Skeletal muscle cell (primary cell): Measurements from ENCODE around the gene PCK2.
"Not testable (repeated sequence)": the region's sequence is repeated elsewhere in the genome, so short reads cannot be mapped to it uniquely, and the experiment has no call there.

Experiments
- DNase-seq: peaks from one replicate; pipeline ENCODE4 v3.0.0-alpha.2; 2010; ENCODE audit warnings: low read depth
- H3K4me3 ChIP-seq: 2 replicates; pipeline ENCODE4 v1.5.1; 2011; ENCODE audit warnings: low read depth, mild to moderate bottlenecking, control low read depth, low read length, moderate library complexity

PCK2 gene

DNA sequence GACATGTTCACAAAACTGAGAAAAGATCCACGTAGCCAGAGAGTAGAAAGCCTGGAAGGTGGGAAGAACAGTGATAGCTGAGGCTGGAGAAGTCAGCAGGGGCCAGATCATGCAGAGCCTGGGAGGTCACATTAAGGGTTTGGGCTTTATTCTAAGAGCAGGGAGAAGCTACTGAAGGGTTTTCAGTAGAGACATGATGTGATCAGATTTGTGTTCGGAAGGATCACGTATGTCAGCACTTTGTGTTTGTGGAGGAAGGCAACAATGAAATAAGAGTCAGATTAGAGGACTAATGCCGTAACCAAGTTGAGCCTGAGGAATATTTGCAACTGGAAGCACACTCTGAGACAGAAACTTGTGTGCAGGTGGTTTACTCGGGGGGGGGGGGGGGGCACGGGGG is 4.2 kb upstream of the PCK2 start:
- H3K4me3 ChIP-seq, result no peak overlapping the region
- no peak for DNase-seq

DNA sequence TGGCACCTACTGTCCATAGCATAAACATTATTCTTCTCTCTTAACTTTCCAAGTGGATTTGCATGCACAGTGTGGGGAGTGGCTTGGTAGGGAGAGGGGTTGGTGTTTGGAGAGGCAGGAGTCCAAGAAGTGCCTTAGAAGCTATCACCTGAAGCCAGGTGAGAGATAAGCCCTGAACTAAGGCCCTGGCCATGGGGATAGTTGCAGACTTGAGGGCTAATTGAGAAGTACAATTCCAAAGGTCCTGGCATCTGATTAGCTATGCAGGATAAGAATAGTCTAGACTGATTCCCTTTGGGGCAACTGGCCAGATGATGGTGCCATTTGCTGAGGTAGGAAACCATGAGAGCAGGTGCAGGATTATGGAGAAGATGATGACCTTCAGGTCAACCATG is 2.0 kb upstream of the PCK2 start:
- no peak overlapping the region for H3K4me3 ChIP-seq
- DNase-seq, result no peak

DNA sequence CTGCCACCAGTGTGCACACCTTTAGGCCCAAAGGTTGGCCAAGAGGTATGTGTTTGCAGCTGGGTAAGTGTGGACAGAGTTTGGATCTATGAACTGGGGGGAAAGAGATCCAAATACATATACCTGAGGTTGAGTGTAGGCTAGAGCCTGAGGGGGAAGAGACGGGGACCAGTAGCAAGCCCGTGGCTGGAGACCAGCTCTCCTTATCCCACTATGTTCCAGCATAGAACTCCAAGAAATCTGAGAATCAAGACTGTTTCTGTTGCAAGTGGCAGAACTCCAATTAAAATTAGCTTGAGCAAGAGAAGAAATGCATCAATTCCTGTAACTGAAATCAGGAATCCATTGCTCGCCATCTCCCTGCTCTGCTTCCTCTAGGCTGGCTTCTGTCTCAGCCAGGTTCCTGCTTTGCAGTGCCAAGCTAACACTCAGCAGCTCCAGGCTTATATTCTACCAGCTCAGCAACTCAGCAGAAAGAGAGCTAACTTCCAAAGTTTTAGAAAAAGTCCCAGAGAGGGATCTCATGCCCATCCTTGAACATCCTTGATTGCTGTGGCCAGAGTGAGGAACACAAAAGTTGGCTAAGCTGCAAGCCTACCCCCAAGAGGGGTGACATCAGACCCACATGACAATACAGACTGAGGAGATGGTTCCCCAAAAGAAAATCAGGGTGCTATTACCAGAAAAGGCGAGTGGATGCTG is 1.5 kb upstream of the PCK2 start:
- no peak overlapping the region for H3K4me3 ChIP-seq
- DNase-seq, result no peak

DNA sequence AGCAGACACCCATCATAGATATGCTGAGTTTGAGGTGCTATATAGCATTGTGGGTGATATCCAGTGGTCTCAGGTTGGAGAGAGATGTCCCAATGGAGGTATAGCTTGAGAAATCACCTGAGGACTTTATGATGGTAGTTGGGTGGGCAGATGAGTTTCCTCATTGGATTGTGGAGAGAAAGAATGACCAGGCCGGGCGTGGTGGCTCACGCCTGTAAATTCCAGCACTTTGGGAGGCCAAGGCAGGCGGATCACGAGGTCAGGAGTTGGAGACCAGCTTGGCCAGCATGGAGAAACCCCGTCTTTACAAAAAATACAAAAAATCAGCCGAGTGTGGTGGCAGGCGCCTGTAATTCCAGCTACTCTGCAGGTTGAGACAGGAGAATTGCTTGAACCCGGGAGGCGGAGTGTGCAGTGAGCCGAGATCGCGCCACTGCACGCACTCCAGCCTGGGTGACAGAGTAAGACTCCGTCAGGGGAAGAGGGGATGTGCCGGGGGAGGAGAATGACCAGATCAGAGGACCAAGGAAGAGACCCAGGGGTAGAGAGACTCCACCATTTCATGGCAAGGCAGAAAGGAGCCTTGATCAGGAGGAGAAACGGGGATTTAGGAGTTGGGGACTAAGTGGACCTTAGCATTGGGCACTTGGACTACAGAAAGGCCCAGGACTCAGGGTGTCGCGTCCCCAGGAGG is 757 bp upstream of the PCK2 start:
- peak overlapping the region; percentile 65 for H3K4me3 ChIP-seq

DNA sequence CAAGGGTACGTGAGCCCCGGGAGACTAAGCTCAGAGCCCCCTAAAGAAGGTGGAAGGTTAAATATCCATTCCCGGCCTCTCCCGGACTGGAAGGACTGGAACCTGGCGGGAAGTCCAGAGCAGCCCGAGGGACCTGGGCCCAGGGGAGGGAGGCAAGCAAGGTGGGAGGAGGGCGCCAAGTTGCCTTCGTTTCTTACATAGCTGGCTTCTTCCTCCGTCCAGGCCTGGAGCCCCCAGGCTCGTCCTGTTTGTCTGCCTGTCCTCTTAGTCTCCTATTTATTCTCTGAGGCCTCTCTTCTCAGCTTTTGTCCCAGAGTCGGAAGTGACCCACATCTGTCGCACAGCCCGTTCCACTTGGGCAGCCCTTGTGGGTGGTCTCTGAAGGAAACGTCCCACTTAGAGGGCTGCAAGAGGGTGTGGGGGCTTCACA is 745 bp downstream of the PCK2 start:
- DNase-seq, result no peak

More for the DNA sequence above, 757 bp upstream of the PCK2 start:
- no peak for DNase-seq

DNA sequence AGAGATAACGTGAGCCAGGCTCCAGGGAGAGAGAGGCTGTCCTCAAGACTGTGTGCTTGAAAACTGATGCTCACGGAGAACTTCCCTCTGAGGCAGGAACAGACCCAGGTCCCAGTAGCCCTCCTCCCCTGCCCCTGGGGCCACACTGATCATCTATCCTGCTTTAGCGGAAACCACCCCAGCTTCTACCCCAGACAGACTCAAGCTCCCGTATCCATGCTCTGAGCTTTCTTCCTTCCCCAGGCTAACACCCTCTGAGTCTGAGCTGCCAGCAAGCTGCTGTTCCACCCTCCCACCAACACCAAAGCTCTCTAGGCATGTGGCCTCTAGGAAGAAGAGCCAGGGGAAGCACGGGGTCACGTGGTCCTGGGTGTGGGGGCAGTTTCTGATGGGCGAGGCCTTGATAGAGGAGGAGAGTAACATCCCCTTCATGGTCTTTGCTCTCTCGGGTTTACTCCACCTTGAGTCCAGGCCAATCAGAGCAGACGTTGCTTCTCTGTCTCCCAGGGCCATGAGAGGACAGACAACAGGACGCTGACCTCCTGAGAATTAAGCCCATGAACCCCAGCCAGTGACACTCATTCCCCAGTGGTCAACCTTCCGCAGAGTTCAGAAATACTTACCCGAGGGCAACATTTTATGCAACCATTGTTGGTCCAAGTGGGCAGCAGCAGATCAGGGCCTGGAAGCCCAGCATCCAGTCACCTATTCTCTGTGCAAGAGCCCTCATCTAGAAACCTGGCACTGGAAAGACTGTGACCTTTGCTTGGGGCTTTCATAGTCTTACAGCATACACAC is 1.4 kb downstream of the PCK2 start:
- H3K4me3 ChIP-seq, result peak overlapping the region; percentile 65
- no peak for DNase-seq

More for the DNA sequence above, 745 bp downstream of the PCK2 start:
- peak overlapping the region; percentile 65 for H3K4me3 ChIP-seq

DNA sequence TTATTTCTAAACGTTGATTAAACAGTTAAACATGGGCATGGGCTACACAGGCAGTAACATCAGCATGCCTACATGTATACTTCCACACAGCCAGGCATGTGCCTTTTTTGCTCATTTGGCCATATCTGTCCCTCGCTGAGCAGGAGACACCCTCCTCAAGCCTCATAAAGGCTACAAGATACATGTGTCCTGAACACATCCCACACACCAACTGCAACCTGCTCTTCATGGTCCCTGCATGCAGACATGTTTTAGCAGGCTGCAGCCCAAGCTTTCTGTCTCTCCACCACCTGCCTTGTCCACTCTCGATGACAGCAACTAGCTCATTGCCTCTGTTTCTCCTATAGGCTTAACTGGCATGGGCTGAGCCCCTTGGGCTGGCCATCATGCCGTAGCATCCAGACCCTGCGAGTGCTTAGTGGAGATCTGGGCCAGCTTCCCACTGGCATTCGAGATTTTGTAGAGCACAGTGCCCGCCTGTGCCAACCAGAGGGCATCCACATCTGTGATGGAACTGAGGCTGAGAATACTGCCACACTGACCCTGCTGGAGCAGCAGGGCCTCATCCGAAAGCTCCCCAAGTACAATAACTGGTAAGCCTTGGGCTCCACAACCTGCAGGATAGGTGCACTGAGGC is 2.6 kb downstream of the PCK2 start:
- no peak for DNase-seq
- H3K4me3 ChIP-seq, result no peak overlapping the region

DNA sequence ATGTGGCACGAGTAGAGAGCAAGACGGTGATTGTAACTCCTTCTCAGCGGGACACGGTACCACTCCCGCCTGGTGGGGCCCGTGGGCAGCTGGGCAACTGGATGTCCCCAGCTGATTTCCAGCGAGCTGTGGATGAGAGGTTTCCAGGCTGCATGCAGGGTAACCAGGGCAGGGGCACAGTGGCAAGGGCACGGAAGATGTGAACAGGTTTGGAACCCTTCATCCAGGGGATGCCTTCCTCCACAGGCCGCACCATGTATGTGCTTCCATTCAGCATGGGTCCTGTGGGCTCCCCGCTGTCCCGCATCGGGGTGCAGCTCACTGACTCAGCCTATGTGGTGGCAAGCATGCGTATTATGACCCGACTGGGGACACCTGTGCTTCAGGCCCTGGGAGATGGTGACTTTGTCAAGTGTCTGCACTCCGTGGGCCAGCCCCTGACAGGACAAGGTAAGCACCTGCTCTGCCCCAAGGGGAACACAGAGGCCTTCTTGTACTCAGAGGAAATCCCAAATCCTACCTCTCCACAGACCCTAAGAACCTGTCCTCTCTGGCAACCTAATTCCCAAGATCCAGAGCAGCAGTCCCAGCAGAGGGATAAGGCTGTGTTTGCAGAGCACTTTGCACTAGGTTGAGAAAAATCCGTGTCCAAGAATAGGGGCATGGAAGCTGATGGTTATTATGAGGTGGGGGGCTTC is 4.3 kb downstream of the PCK2 start:
- DNase-seq, result no peak
- H3K4me3 ChIP-seq, result no peak overlapping the region

DNA sequence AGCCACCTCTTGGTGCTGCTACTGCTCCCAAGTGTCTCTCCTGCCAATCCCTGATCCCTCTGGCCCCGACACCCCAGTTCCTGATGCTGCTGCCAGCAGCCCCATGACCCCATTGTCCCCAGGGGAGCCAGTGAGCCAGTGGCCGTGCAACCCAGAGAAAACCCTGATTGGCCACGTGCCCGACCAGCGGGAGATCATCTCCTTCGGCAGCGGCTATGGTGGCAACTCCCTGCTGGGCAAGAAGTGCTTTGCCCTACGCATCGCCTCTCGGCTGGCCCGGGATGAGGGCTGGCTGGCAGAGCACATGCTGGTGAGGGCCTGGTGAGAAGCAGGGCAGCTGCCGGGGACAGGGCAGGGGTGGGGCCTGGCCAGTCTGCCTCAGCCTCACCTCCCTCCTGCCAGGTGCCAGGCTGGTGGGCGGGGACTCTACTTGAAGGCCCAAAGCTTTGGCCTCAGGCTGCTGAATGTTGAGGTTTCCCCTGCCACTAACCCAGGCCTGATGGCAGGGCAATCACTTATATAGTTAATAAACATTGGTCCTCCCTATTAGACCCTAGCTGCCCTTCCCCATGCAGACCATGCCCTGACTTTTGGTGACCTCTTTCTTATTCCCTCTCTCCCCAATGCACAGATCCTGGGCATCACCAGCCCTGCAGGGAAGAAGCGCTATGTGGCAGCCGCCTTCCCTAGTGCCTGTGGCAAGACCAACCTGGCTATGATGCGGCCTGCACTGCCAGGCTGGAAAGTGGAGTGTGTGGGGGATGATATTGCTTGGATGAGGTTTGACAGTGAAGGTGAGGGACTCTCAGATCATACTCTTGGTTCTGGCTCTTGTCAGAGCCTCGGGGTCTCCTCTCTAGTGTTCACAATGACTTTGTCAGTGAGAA is 5.1 kb downstream of the PCK2 start:
- H3K4me3 ChIP-seq, result no peak overlapping the region
- DNase-seq, result no peak

DNA sequence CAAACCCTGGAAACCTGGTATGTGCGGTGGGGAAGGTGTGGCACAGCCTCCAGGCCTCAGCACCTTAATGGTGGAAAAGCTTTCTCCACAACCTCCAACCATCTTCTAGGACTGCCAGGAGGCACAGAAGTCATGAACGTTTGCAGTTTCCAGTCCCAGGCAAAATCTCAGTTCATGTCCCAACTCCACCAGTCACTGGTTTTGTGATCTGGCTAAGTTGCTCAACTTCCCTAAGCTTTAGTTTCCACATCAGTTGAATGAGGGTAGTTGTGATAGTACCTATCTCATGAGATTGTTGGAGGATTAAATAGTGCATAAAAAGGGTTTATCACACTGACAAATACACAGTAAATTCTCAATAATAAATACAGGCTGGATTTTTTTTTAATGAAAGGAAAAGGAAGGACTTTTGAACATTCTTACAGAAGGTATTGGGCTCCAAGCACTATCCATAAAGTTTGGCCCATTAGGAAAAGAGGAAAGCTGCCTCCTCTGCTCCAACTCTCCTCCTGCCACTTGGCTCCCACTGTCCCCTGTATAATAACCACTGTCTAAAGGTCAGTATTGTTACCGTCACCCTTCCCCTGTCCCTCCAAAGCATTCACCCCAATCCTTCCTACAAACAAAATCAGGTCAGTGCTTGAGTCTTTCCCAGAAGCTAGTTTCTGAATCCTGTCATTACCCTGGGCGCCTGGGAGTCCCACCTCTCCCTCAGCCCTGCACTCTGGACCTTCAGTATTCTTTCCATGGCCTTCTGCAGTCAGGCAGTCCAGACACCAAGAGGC is 6.3 kb downstream of the PCK2 start:
- H3K4me3 ChIP-seq, result no peak overlapping the region
- no peak for DNase-seq

DNA sequence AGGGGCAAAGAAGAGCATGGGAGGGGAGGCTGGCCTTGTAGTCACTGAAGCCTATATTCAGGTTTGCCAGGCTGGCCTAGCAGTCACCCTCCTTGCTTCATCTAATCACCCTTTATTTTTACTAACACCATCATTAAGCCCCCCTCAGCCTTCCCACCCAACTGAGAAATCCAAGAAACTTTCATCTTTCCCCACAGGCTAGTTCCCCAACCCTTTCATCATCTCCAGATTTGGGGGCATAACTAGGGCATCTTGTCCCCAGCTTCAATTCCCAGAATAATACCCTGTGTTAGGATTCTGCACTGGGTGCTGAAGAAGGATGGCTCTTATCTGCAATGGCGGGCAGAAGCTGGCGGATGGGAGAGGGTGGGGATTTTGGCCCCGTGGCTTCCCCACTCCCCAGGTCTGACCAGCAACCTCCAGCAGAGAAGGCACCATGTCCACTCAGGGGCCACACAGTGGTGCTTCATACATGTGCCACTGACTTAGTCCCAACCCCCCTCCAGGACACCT is 6.9 kb downstream of the PCK2 start:
- no peak overlapping the region for H3K4me3 ChIP-seq

DNA sequence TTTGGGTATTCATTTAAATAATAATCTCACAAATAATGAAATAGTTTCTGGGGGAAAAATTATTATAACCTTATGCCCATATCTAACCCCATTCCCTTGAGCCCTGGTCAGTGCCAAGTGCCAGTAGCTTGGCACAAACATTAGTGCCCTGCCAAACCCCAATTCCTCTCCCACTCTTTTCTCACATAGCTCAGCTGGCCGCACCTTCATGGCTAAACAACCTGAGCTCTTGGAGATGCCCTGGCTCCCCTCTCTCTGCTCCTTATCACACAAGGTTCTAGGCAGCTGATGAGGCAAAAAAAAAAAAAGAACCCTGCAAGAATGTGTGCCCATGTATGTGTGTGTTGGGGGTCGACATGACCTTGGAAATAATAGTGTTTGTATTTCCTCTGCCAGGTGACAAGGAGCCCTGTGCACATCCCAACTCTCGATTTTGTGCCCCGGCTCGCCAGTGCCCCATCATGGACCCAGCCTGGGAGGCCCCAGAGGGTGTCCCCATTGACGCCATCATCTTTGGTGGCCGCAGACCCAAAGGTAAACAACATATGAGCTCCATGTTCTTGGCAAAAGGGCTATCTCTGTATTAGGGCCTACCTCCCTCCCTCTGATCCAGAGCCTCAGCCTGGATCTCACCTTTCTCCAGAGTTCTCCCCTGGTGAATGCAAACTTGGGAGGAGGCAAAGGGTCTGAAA is 8.4 kb downstream of the PCK2 start:
- no peak for DNase-seq
- H3K4me3 ChIP-seq, result no peak overlapping the region

More for the DNA sequence above, 6.9 kb downstream of the PCK2 start:
- no peak for DNase-seq

DNA sequence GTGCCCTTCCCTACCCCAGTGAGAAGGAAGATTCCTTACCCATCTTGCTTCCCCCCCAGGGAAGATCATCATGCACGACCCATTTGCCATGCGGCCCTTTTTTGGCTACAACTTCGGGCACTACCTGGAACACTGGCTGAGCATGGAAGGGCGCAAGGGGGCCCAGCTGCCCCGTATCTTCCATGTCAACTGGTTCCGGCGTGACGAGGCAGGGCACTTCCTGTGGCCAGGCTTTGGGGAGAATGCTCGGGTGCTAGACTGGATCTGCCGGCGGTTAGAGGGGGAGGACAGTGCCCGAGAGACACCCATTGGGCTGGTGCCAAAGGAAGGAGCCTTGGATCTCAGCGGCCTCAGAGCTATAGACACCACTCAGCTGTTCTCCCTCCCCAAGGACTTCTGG is 9.3 kb downstream of the PCK2 start:
- DNase-seq, result no peak
- H3K4me3 ChIP-seq, result no peak overlapping the region

DNA sequence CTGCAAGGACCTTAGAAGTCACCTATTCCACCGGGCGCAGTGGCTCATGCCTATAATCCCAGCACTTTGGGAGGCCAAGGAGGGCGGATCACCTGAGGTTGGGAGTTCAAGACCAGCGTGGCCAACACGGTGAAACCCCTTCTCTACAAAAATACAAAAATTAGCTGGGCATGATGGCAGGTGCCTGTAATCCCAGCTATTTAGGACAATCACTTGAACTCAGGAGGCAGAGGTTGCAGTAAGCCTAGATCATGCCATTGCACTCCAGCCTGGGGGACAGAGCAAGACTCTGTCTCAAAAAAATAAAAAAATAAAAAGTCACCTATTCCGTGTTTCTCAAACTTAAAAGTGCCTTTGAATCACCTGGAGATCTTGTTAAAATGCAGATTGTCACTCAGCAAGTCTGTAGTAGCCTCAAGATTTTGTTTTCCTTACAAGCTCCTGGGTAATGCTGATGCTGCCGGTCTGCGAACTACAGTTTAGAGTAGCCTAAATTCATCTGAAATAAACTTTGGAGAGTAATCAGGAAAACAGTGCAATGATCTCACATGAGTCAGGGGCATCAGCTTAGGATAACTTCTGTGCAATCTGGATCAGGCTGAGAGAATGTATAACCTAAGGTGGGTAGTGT is 11.6 kb downstream of the PCK2 start:
- not testable (repeated sequence) for DNase-seq, H3K4me3 ChIP-seq

DNA sequence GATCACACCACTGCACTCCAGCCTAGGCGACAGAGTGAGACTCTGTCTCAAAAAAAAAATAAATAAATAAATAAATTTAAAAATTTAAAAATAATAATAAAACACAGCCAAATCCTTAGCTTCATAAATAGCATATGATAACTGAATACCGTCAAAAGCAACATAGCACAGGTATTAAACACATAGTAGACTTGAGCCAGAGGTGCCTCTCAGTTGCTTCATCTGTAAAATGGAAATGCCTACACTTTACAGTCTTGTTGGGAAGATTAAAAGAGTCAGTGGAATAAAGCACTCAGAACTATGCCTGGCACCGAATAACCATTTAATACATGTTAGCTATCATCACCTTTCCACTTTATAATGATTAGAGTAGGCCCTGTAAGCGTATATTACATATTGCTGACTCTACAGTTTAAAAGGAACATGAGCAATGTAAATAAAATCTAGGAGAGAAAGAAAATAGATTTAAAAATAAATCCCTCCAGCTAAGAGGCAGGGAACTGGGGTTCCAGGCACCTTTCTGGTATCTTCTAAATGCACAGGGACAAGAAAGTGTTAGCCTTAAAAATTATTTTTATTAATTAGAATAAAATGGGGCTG is 12.7 kb downstream of the PCK2 start:
- no peak for DNase-seq

DNA sequence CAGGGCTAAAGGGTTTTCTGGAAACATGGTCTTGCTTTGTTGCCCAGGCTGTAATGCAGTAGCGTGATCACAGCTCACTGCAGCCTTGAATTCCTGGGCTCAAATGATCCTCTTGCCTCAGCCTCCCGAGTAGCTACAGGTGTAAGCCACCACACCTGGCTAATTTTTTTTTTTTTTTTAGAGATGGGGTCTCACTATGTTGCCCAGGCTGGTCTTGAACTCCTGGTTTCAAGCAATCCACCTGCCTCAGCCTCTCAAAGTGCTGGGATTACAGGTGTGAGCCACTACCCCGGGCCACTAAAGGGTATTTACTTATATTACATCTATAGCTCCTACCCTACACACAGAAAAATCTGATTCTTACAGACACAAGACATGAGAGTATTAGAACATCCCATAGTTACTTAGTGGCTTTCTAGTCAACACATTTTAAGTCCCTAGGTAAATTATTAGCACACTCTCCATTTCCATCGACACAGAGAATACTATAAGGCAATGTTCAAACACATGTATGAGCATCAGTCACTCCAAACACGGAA is 14.3 kb downstream of the PCK2 start:
- no peak overlapping the region for H3K4me3 ChIP-seq
- no peak for DNase-seq

More for the DNA sequence above, 12.7 kb downstream of the PCK2 start:
- H3K4me3 ChIP-seq, result no peak overlapping the region
